SK-N-SH treated with all-trans-retinoic acid at 6 μM for 48 hours (cell line): Measurements from ENCODE around the gene SEMA4C.

ENCODE experiments used
- ATAC-seq: fragments of 200-7000 bp; cut with Tn5 transposase; 3 replicates; pipeline ENCODE4 v1.9.1; 2020; ENCODE audit warnings: mild to moderate bottlenecking, moderate library complexity
- ARNTL ChIP-seq: fragments of 450-650 bp; formaldehyde crosslinking; IDR thresholded peaks from 2 replicates; pipeline ENCODE4 v1.5.0; 2020; ENCODE audit warnings: low read depth, mild to moderate bottlenecking, moderate library complexity, borderline replicate concordance
- CSDC2 ChIP-seq: fragments of 250-450 bp; sonication (Bioruptor Pico); IDR thresholded peaks from 2 replicates; pipeline ENCODE4 v1.5.0; 2020; ENCODE audit warnings: mild to moderate bottlenecking, moderate library complexity
- ESRRG ChIP-seq: fragments of 250-450 bp; sonication (Bioruptor Pico); IDR thresholded peaks from 2 replicates; pipeline ENCODE4 v1.6.1; 2021; ENCODE audit warnings: mild to moderate bottlenecking
- GLIS3 ChIP-seq: fragments of 250-450 bp; sonication (Bioruptor Pico); IDR thresholded peaks from 2 replicates; pipeline ENCODE4 v1.5.0; 2020; ENCODE audit warnings: mild to moderate bottlenecking, moderate library complexity
- ISL1 ChIP-seq: fragments of 250-450 bp; sonication (Bioruptor Pico); IDR thresholded peaks from 2 replicates; pipeline ENCODE4 v2.1.2; 2022; ENCODE audit warnings: mild to moderate bottlenecking, moderate library complexity
- OSR1 ChIP-seq: fragments of 250-450 bp; sonication (Bioruptor Pico); IDR thresholded peaks from 2 replicates; pipeline ENCODE4 v1.8.0; 2022; ENCODE audit warnings: moderate library complexity, mild to moderate bottlenecking, inconsistent platforms
- PATZ1 ChIP-seq: fragments of 250-450 bp; sonication (Bioruptor Pico); IDR thresholded peaks from 2 replicates; pipeline ENCODE4 v1.8.0; 2020; ENCODE audit warnings: mild to moderate bottlenecking, moderate library complexity, borderline replicate concordance
- PPARA ChIP-seq: fragments of 250-450 bp; sonication (Bioruptor Pico); IDR thresholded peaks from 2 replicates; pipeline ENCODE4 v1.5.0; 2020; ENCODE audit warnings: mild to moderate bottlenecking, borderline replicate concordance
- RARB ChIP-seq: fragments of 250-450 bp; sonication (Bioruptor Pico); IDR thresholded peaks from 2 replicates; pipeline ENCODE4 v1.8.0; 2021; ENCODE audit warnings: mild to moderate bottlenecking, moderate library complexity
- SNAI2 ChIP-seq: fragments of 250-450 bp; sonication (Bioruptor Pico); IDR thresholded peaks from 2 replicates; pipeline ENCODE4 v1.5.0; 2020; ENCODE audit warnings: mild to moderate bottlenecking, moderate library complexity
- TCF4 ChIP-seq: fragments of 250-450 bp; sonication (Bioruptor Pico); IDR thresholded peaks from 2 replicates; pipeline ENCODE4 v1.8.0; 2021; ENCODE audit warnings: mild to moderate bottlenecking, moderate library complexity, borderline replicate concordance
- TOX ChIP-seq: fragments of 250-450 bp; sonication (Bioruptor Pico); IDR thresholded peaks from 2 replicates; pipeline ENCODE4 v1.8.0; 2021; ENCODE audit warnings: mild to moderate bottlenecking, moderate library complexity, borderline replicate concordance
- TSHZ2 ChIP-seq: fragments of 250-450 bp; sonication (Bioruptor Pico); IDR thresholded peaks from 2 replicates; pipeline ENCODE4 v1.5.0; 2020; ENCODE audit warnings: mild to moderate bottlenecking, moderate library complexity
- ZC3H10 ChIP-seq: fragments of 250-450 bp; sonication (Bioruptor Pico); IDR thresholded peaks from 2 replicates; pipeline ENCODE4 v1.5.1; 2021; ENCODE audit warnings: mild to moderate bottlenecking, moderate library complexity
- ZFP3 ChIP-seq: fragments of 250-450 bp; sonication (Bioruptor Pico); IDR thresholded peaks from 2 replicates; pipeline ENCODE4 v1.5.0; 2020; ENCODE audit warnings: mild to moderate bottlenecking, moderate library complexity
- ZFP30 ChIP-seq: fragments of 450-650 bp; formaldehyde crosslinking; IDR thresholded peaks from 2 replicates; pipeline ENCODE4 v1.5.0; 2022; ENCODE audit warnings: mild to moderate bottlenecking, moderate library complexity
- ZNF565 ChIP-seq: fragments of 450-650 bp; formaldehyde crosslinking; conservative IDR thresholded peaks from 2 replicates; pipeline ENCODE4 v1.5.0; 2020; ENCODE audit warnings: low read depth, mild to moderate bottlenecking, moderate library complexity
- ZNF70 ChIP-seq: fragments of 450-650 bp; formaldehyde crosslinking; IDR thresholded peaks from 2 replicates; pipeline ENCODE4 v1.5.0; 2020; ENCODE audit warnings: mild to moderate bottlenecking, moderate library complexity
- ZNF8 ChIP-seq: fragments of 450-650 bp; formaldehyde crosslinking; IDR thresholded peaks from 2 replicates; pipeline ENCODE4 v1.5.0; 2020; ENCODE audit warnings: mild to moderate bottlenecking, moderate library complexity
- TF ChIP-seq, protein P1 (sequence below): fragments of 250-450 bp; sonication (Bioruptor Pico); IDR thresholded peaks from 2 replicates; pipeline ENCODE4 v1.5.1; 2020; ENCODE audit warnings: low read depth, mild to moderate bottlenecking, moderate library complexity
- TF ChIP-seq, protein P2 (sequence below): fragments of 250-450 bp; sonication (Bioruptor Pico); IDR thresholded peaks from 2 replicates; pipeline ENCODE4 v1.8.0; 2021; ENCODE audit warnings: low read depth, mild to moderate bottlenecking, moderate library complexity, borderline replicate concordance

Gene SEMA4C

GRCh38 chr2:96819128-96819875 is 50.6 kb downstream of the SEMA4C start:
- no peak for TF ChIP-seq ZFP3 (CRISPR knock-in tag)
- TF ChIP-seq CSDC2 (CRISPR knock-in tag): no peak
- no peak for TF ChIP-seq ESRRG
- no peak for TF ChIP-seq PPARA (CRISPR knock-in tag)
- TF ChIP-seq, protein P1, sequence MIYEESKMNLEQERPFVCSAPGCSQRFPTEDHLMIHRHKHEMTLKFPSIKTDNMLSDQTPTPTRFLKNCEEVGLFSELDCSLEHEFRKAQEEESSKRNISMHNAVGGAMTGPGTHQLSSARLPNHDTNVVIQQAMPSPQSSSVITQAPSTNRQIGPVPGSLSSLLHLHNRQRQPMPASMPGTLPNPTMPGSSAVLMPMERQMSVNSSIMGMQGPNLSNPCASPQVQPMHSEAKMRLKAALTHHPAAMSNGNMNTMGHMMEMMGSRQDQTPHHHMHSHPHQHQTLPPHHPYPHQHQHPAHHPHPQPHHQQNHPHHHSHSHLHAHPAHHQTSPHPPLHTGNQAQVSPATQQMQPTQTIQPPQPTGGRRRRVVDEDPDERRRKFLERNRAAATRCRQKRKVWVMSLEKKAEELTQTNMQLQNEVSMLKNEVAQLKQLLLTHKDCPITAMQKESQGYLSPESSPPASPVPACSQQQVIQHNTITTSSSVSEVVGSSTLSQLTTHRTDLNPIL (CRISPR knock-in tag): no peak
- no peak for TF ChIP-seq ZNF565 (CRISPR knock-in tag)
- no peak for TF ChIP-seq TCF4 (CRISPR knock-in tag)
- no peak for TF ChIP-seq TSHZ2 (CRISPR knock-in tag)
- no peak for TF ChIP-seq PATZ1 (CRISPR knock-in tag)
- no peak for TF ChIP-seq TOX (CRISPR knock-in tag)
- TF ChIP-seq, protein P2, sequence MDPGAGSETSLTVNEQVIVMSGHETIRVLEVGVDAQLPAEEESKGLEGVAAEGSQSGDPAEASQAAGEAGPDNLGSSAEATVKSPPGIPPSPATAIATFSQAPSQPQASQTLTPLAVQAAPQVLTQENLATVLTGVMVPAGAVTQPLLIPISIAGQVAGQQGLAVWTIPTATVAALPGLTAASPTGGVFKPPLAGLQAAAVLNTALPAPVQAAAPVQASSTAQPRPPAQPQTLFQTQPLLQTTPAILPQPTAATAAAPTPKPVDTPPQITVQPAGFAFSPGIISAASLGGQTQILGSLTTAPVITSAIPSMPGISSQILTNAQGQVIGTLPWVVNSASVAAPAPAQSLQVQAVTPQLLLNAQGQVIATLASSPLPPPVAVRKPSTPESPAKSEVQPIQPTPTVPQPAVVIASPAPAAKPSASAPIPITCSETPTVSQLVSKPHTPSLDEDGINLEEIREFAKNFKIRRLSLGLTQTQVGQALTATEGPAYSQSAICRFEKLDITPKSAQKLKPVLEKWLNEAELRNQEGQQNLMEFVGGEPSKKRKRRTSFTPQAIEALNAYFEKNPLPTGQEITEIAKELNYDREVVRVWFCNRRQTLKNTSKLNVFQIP (CRISPR knock-in tag): no peak
- no peak for ATAC-seq

DNA sequence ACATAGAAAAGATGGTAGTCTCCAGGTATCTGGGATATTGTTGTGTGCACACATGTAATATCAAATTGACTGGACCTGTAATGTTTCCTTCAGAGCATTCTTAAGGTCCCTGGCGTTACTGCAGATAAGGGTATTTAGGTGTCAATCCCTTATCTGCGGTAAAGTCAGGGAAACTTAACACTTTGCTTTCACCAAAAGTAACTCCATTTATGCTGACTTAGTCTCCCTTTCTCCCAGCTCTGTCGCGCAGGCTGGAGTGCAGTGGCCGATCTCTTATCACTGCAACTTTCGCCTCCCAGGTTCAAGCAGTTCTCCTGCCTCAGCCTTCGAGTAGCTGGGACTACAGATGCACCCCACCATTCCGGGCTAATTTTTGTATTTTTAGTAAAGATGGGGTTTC is 52.0 kb downstream of the SEMA4C start:
- no peak for ATAC-seq
- TF ChIP-seq SNAI2 (CRISPR knock-in tag) (no peak), ZNF8 (CRISPR knock-in tag) (no peak), OSR1 (CRISPR knock-in tag) (no peak), ISL1 (CRISPR knock-in tag) (no peak), ARNTL (CRISPR knock-in tag) (no peak), ZFP30 (CRISPR knock-in tag) (no peak), ZNF70 (CRISPR knock-in tag) (no peak), ZC3H10 (CRISPR knock-in tag) (no peak)

DNA sequence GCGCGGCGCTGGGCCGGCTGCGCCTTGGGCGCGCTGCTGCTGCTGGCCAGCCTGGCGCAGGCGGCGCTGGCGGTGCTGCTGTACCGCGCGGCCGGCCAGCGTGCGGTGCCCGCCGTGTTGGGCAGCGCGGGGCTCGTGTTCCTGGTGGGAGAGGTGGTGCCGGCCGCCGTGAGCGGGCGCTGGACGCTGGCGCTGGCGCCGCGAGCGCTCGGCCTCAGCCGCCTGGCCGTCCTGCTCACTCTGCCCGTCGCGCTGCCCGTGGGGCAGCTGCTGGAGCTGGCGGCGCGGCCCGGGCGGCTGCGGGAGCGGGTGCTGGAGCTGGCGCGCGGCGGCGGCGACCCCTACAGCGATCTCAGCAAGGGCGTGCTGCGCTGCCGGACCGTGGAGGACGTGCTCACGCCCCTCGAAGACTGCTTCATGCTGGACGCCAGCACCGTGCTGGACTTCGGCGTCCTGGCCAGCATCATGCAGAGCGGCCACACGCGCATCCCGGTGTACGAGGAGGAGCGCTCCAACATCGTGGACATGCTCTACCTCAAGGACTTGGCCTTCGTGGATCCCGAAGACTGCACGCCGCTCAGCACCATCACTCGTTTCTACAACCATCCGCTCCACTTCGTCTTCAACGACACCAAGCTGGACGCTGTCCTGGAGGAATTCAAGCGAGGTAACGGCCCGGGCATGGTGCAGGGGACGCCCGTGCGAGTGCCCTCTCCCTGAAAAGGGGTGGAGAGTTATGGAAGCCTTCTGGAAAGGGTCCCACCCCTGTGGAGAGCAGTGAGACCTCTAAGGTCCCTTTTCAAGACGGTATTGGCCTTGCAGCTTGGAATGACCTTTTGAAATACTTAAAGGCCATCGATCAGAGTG is 52.8 kb downstream of the SEMA4C start:
- no peak; the same call in 1 of the 3 replicates for ATAC-seq
- TF ChIP-seq SNAI2 (CRISPR knock-in tag) (no peak), CSDC2 (CRISPR knock-in tag) (no peak), ISL1 (CRISPR knock-in tag) (no peak), ZNF8 (CRISPR knock-in tag) (no peak), PPARA (CRISPR knock-in tag) (no peak), ARNTL (CRISPR knock-in tag) (no peak), ZNF70 (CRISPR knock-in tag) (no peak), OSR1 (CRISPR knock-in tag) (no peak), RARB (CRISPR knock-in tag) (no peak), TCF4 (CRISPR knock-in tag) (no peak), ZNF565 (CRISPR knock-in tag) (no peak), PATZ1 (CRISPR knock-in tag) (no peak), GLIS3 (CRISPR knock-in tag) (no peak), ESRRG (no peak)
- TF ChIP-seq, protein P2 (CRISPR knock-in tag): no peak
- TF ChIP-seq, protein P1 (CRISPR knock-in tag): no peak
